Testis (tissue), 3 donors: Measurements from ENCODE around the gene A2M. TPM values are rescaled to one million over a fixed set of nuclear protein-coding genes. Genes with fewer than 3 reads are reported as not detected.

ENCODE experiments used
- DNase-seq: peaks from one replicate; pipeline ENCODE4 v3.0.0-alpha.2; 2019
- H3K27ac ChIP-seq, 2 donors: fragments of 200-600 bp; sonication (generic); one replicate each; pipeline ENCODE4 v1.5.1; 2019
- H3K27me3 ChIP-seq: fragments of 200-600 bp; sonication (generic); one replicate; pipeline ENCODE4 v1.5.1; 2019
- H3K36me3 ChIP-seq: fragments of 200-600 bp; sonication (generic); one replicate; pipeline ENCODE4 v1.5.1; 2017; ENCODE audit warnings: low read depth; ENCODE audit errors: missing control alignments
- H3K4me1 ChIP-seq: fragments of 200-600 bp; sonication (generic); one replicate; pipeline ENCODE4 v1.5.1; 2019
- H3K4me3 ChIP-seq, 2 donors: fragments of 200-600 bp; sonication (generic); one replicate each; pipeline ENCODE4 v1.5.1; 2017 to 2019
- H3K9me3 ChIP-seq: fragments of 200-600 bp; sonication (generic); one replicate; pipeline ENCODE4 v1.5.1; 2017
- CTCF ChIP-seq, 3 experiments: fragments of 450-650 bp in 2 of 3; fragments of 200-600 bp in 1 of 3; sonication (generic) in 1 of 3; IDR thresholded peaks; one replicate each; pipeline ENCODE4 v1.5.1; 2016 to 2019; ENCODE audit warnings: antibody characterized with exemption in 3 of 3, mild to moderate bottlenecking in 2 of 3, moderate library complexity in 1 of 3
- POLR2A ChIP-seq: fragments of 450-650 bp; IDR thresholded peaks from one replicate; pipeline ENCODE4 v1.6.1; 2017; ENCODE audit warnings: antibody characterized with exemption, mild to moderate bottlenecking, moderate library complexity
- WGBS, 2 donors: methylation state at CpG; one replicate each; pipeline ENCODE4 v1.1.5; 2018; 5-methylcytosine and 5-hydroxymethylcytosine counted together
- intact Hi-C: fragments of 100-400 bp; cut with DNase I; formaldehyde crosslinking; loops from one replicate; pipeline ENCODE4 v1.15.1; 2023; ENCODE audit warnings: low total_unique reads
- polyA plus RNA-seq: library from polyadenylated mRNA; stranded (reverse); fragments of 350-450 nt; fragmentation: Illumina TruSeq; extraction: RNeasy Lipid Tissue Mini Kit (QIAGEN cat#74804); gene quantifications from one replicate; pipeline ENCODE4 v1.2.3, GENCODE V29; 2014; ENCODE audit warnings: low read depth, low replicate concordance; ENCODE audit not compliant: insufficient read depth
- total RNA-seq, 2 donors: library from RNA; depleted of rRNA; stranded (reverse); fragments of >200 nt; gene quantifications; one replicate each; pipeline ENCODE4 v1.2.3, GENCODE V29; 2016

The A2M gene
- total and polyA plus RNA-seq, 3 donors from 2014 or later, result 64.2 to 200 (median 151) TPM

- Histone ChIP-seq H3K4me3 (no peak overlapping the region), H3K36me3 (no peaks in the 10 kb centered on the region), H3K9me3 (no peaks in the 10 kb centered on the region), H3K27ac (no peak overlapping the region), H3K4me1 (no peaks in the 10 kb centered on the region), H3K27me3 (no peaks in the 10 kb centered on the region)
- no peak for DNase-seq
- WGBS, 2 donors, result 92% methylated on average over 11 of the region's 11 CpGs
- TF ChIP-seq CTCF (IDR thresholded peaks at IDR 0.05) (no peak), POLR2A (no peak)
- intact Hi-C loops, result no loop called here
These were observed 8.8 kb downstream of the A2M start for GRCh38 chr12:9106610-9107541.

GRCh38 chr12:9106067-9106466 is 9.7 kb downstream of the A2M start:
- H3K4me3 ChIP-seq, result no peak overlapping the region
- 94 to 97% methylated on average over 1 of the region's 1 CpG for WGBS, 2 donors
- no peaks in the 10 kb centered on the region for H3K9me3 ChIP-seq
- no peak overlapping the region for H3K27ac ChIP-seq
- H3K27me3 ChIP-seq, result no peaks in the 10 kb centered on the region
- TF ChIP-seq CTCF (IDR thresholded peaks at IDR 0.05), result no peak
- no peak for TF ChIP-seq POLR2A
- no peaks in the 10 kb centered on the region for H3K36me3 ChIP-seq
- no peak for DNase-seq
- intact Hi-C loops, result no loop called here
- no peaks in the 10 kb centered on the region for H3K4me1 ChIP-seq

GRCh38 chr12:9104767-9105423 is 10.8 kb downstream of the A2M start:
- H3K9me3 ChIP-seq, result no peaks in the 10 kb centered on the region
- no peaks in the 10 kb centered on the region for H3K4me1 ChIP-seq
- TF ChIP-seq POLR2A, result no peak
- no peak for TF ChIP-seq CTCF (IDR thresholded peaks at IDR 0.05)
- no peak overlapping the region for H3K4me3 ChIP-seq
- no peaks in the 10 kb centered on the region for H3K27me3 ChIP-seq
- DNase-seq, result no peak
- no peaks in the 10 kb centered on the region for H3K36me3 ChIP-seq
- no peak overlapping the region for H3K27ac ChIP-seq
- intact Hi-C loops, result no loop called here

GRCh38 chr12:9104087-9104486 is 11.6 kb downstream of the A2M start:
- H3K27me3 ChIP-seq, result no peaks in the 10 kb centered on the region
- H3K36me3 ChIP-seq, result no peaks in the 10 kb centered on the region
- H3K27ac ChIP-seq, result no peak overlapping the region
- 70 to 81% methylated on average over 4 of the region's 4 CpGs for WGBS, 2 donors
- no peaks in the 10 kb centered on the region for H3K9me3 ChIP-seq
- no peaks in the 10 kb centered on the region for H3K4me1 ChIP-seq
- TF ChIP-seq CTCF (IDR thresholded peaks at IDR 0.05), result no peak
- TF ChIP-seq POLR2A, result no peak
- H3K4me3 ChIP-seq, result no peak overlapping the region
- intact Hi-C loops, result no loop called here
- DNase-seq, result no peak
